22Rv1 (cell line): Measurements from ENCODE around the gene C3orf22.
"Not testable (repeated sequence)": the region's sequence is repeated elsewhere in the genome, so short reads cannot be mapped to it uniquely, and the experiment has no call there.

Source experiments
- H3K27ac ChIP-seq: fragments of 450-650 bp; 2 replicates; pipeline ENCODE4 v1.5.1; 2017
- ZFX ChIP-seq: fragments of 450-650 bp; IDR thresholded peaks from 2 replicates; pipeline ENCODE4 v1.6.1; 2017; ENCODE audit warnings: antibody characterized with exemption, borderline replicate concordance
- TF ChIP-seq, protein P1 (sequence below): fragments of 450-650 bp; IDR thresholded peaks from 2 replicates; pipeline ENCODE4 v1.5.1; 2017; ENCODE audit warnings: mild to moderate bottlenecking

C3orf22 gene

DNA sequence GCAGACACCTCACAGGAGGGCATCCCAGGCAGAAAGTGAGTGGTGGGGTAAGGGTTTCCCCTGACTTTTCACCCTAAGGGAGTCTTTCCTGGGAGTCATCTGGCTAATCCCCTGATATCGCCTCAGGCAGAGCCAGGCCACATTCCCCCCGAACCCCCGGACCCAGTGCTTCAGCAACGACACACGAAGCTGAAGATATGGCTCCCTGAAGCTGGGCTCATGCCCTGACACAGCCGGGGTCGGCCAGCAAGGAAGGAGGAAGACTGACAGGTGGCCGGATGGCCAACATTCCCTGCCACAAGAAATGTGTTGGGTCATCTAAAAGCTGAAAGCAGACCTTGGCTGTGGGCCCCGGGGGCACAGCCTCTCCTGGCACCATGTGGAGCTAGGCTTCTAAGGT lies 20.4 kb downstream of the C3orf22 start:
- H3K27ac ChIP-seq = no peak overlapping the region
- no peak for TF ChIP-seq ZFX
- TF ChIP-seq, protein P1, sequence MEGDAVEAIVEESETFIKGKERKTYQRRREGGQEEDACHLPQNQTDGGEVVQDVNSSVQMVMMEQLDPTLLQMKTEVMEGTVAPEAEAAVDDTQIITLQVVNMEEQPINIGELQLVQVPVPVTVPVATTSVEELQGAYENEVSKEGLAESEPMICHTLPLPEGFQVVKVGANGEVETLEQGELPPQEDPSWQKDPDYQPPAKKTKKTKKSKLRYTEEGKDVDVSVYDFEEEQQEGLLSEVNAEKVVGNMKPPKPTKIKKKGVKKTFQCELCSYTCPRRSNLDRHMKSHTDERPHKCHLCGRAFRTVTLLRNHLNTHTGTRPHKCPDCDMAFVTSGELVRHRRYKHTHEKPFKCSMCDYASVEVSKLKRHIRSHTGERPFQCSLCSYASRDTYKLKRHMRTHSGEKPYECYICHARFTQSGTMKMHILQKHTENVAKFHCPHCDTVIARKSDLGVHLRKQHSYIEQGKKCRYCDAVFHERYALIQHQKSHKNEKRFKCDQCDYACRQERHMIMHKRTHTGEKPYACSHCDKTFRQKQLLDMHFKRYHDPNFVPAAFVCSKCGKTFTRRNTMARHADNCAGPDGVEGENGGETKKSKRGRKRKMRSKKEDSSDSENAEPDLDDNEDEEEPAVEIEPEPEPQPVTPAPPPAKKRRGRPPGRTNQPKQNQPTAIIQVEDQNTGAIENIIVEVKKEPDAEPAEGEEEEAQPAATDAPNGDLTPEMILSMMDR = no peak

DNA sequence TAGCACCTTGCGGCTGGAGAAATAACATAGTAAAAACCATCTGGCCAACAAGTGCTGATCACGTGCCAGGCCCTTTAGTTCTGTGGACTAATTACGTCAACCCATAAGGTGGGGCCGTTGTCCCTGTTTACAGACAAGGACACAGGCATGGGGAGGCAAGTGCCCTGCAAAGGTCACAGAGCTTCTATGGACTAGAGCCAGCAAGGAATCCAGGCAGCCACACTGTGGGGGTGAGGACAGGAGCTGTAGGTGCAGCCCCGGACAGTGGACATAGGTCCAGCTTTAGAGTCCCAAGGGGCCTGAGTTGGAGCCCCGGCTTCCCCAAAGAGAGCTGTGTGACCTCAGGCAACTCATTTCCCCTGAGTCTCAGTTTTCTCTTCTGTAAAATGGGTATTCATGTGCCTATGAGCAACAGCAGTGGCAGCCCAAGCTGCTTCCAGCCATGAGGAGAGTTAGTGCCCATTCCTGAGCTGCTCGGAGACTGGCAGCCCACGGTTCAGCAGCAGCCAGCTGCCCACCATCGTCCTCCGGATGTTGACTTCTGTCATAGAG lies 20.9 kb downstream of the C3orf22 start:
- no peak for TF ChIP-seq ZFX
- H3K27ac ChIP-seq = no peak overlapping the region

DNA sequence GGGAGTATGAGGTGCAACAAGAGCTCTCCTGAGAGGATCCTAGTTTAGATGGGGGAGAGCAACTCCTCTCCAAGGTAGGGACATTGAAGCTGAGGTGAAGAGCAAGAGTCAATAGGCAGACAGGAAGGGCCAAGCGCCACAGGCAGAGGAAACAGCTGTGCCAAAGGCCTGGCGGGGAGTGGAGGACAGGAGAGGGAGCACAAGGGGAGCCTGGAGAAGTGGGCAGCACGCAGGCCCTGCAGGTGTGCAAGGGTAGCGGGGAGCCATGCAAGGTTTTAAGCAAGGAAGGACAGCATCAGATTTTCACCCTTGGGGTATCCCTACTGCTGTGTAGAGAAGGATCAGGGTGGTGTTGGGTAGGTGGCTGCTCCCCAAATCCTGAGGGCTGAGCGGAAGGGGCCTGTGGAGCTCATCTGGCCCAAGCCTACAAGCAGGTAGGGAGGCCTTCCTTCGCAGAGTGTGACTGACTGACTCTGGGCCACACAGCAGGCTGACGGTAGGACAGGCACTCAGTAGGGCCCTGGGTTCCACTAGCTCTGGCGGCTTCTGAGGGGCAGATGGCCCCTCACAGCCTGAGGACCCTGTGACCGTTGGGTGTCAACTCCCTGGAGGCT lies 21.5 kb downstream of the C3orf22 start:
- H3K27ac ChIP-seq = no peak overlapping the region
- TF ChIP-seq, protein P1 = no peak

DNA sequence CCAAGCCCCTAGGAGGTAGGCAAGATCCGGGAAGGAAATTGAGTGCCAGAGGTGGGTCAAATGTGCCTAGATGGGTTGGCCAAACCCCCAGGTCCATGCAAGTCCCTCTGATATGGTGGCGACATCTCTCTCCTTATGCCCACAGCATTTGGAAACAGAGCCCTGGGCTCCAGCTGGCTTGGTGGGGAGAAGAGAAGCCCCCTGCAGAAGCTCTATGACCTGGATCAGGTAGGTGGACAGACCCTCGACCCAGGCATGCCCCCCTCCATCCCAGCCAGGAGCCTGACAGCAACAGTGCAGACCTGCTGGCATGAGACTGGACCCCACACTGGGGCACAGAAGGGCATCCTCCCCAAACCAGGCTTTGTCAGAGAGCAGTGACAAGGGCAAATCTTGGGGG lies 22.6 kb downstream of the C3orf22 start:
- no peak for TF ChIP-seq ZFX
- TF ChIP-seq, protein P1 = no peak
- no peak overlapping the region for H3K27ac ChIP-seq

DNA sequence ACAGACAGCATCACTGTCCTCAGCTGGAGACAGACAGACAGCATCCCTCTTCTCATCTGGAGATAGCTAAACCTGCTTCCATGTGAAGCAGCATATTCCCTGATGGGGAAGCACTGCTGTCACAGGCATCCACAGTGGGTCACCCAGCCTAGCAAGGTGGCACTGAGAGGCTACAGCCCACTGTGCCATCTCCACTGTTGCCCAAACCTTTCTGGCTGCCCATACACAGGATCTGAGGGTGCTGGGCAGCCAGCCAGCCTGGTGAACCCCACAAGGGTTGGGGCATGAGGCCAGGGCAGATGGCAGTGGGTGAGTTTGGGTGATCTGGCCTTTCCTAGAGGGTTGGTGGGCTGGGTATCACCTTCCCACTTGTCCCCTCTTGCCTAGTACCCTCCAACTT lies 23.1 kb downstream of the C3orf22 start:
- no peak for TF ChIP-seq ZFX
- TF ChIP-seq, protein P1 = no peak
- no peak overlapping the region for H3K27ac ChIP-seq

DNA sequence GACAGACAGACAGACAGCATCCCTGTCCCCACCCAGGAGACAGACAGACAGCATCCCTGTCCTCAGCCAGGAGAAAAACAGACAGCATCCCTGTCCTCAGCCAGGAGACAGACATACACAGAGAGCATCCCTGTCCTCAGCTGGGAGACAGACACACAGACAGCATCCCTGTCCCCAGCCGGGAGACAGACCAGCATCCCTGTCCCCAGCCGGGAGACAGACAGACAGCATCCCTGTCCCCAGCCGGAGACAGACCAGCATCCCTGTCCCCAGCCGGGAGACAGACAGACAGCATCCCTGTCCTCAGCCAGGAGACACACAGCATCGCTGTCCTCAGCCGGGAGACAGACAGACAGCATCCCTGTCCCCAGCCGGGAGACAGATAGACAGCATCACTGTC lies 24.0 kb downstream of the C3orf22 start:
- H3K27ac ChIP-seq = not testable (repeated sequence)

DNA sequence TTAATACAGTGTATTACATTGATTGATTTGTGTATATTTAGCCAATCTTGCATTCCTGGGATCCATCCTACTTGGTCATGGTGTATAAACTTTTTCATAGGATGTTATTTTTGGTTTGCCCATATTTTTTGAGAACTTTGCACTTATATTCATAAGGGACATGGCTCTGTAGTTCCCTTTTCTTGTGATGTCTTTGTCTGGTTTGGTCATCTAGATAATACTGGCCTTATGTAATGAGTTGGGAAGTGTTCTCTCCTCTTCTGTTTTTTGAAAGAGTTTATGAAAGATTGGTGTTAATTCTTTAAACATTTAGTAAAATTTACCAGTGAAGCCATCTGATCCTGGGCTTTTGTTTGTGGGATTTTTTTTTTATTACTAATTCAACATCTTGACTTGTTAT lies 25.2 kb downstream of the C3orf22 start:
- H3K27ac ChIP-seq = no peak overlapping the region
- TF ChIP-seq ZFX = no peak
- TF ChIP-seq, protein P1 = no peak

DNA sequence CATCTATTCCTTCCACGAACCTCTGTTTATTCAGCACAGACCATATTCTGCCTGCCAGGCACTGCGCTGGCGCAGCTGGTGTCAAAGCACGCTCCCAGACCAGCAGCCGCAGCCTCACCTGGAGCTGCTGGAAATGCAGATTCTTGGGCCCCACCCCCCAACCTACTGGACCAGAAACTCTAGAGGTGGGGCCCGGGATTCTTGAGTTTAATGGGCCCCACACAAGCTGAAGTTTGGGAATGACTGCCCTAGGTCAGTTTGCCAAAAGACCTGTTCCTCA lies 27.7 kb downstream of the C3orf22 start:
- no peak for TF ChIP-seq ZFX
- TF ChIP-seq, protein P1 = no peak
- no peak overlapping the region for H3K27ac ChIP-seq
